Astrocyte of the spinal cord (primary cell): Measurements from ENCODE around the gene TRMT61A.

Experiments used
- DNase-seq: peaks from one replicate; pipeline ENCODE4 v3.0.0; 2011; ENCODE audit warnings: low read depth, low spot score
- H3K4me3 ChIP-seq: 2 replicates; pipeline ENCODE4 v1.5.1; 2011; ENCODE audit warnings: low read depth, mild to moderate bottlenecking, low read length, moderate library complexity
- CTCF ChIP-seq: IDR thresholded peaks from 2 replicates; pipeline ENCODE4 v1.5.1; 2012; ENCODE audit warnings: low read depth, mild to moderate bottlenecking, low read length, inconsistent platforms
- in situ Hi-C: cut with HindIII; loops from 2 replicates; pipeline ENCODE4 v1.10.0; 2017; ENCODE audit warnings: low sequenced_read_pairs

Gene TRMT61A

GRCh38 chr14:103544388-103545218 is 15.6 kb downstream of the TRMT61A start:
- in situ Hi-C loops, result no loop called here
- DNase-seq, result no peak
- no peak for TF ChIP-seq CTCF
- H3K4me3 ChIP-seq, result no peak overlapping the region

GRCh38 chr14:103545219-103545914 is 16.4 kb downstream of the TRMT61A start:
- H3K4me3 ChIP-seq, result no peak overlapping the region
- no peak for TF ChIP-seq CTCF
- no peak for DNase-seq
- in situ Hi-C loops, result no loop called here

DNA sequence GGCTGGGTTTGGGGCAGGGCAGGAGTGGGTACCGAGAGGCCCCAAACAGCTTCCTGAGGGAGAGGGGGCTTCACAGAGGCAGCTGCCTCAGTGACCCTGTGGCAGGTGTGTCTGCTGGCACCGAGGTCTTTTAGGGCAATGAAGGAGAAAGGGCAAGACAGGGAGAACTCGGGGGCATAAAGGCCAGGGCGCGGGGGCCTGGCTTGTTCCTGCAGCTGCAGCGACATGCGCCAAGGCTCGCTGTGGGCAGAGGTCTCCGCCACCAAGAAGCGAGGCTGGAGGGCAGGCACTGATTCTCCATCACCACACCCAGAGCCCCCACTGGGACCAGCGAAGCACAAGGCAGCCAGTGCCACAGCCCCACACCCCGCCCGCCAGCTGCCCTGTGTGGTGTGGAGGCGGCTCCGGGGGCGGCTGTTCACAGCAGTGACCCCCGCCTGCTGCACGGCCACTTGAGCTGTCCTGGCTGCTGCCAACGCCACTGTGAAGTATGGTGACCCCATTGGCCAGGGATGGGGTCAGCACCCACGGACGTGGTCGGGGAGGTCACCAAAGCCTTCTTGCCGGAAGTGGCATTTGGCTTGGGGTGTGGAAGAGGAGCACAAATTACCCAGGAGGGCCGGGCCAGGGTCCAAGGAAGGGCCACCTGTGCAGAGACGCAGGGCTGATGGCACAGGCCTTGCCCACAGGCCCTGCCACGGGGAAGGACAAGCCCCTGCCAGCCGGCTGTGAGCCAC is 17.1 kb downstream of the TRMT61A start:
- in situ Hi-C loops, result no loop called here

DNA sequence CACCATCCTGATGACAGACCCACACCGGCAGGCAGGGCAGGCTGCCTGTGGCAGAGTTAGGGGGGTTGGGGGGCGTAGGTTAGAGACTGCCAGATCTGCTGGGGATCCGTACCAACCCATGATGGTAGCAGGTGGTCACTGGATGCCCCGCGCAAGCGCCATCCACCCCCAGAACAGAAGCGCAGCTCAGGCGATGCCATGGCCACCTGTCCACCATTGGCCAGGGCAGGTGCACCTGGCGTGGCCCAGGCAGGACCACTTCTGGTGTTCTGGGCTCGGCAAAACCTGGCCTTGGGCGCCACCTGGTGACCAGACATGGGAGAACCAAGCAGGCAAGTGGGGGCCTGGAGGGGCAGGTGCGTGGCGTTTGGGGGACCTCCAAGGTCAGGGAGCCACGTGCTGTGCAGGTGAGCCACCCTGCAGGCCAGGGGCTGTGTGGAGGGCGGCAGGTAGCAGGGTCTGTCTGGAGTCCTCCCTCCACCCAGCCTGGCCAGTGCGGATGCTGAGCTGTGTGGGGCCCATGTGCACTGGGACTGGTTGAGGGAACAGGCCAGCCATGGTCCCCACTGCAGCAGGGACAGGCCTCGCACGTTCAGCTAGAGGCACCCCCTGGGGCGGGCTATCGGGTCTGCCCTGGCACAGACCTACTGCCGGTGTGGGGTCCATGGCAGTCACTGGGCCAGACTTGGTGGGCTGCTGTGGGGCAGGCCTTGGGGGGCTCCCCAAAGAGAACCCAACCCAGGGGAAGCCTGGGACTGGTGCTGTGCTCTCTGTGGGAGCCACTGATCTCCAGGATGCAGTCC is 17.9 kb downstream of the TRMT61A start:
- TF ChIP-seq CTCF, result peak; percentile 81
- in situ Hi-C loops, result no loop called here
- peak; percentile 30 for DNase-seq
- H3K4me3 ChIP-seq, result no peak overlapping the region

More for the DNA sequence above, 17.1 kb downstream of the TRMT61A start:
- no peak for TF ChIP-seq CTCF
- no peak for DNase-seq
- H3K4me3 ChIP-seq, result no peak overlapping the region

DNA sequence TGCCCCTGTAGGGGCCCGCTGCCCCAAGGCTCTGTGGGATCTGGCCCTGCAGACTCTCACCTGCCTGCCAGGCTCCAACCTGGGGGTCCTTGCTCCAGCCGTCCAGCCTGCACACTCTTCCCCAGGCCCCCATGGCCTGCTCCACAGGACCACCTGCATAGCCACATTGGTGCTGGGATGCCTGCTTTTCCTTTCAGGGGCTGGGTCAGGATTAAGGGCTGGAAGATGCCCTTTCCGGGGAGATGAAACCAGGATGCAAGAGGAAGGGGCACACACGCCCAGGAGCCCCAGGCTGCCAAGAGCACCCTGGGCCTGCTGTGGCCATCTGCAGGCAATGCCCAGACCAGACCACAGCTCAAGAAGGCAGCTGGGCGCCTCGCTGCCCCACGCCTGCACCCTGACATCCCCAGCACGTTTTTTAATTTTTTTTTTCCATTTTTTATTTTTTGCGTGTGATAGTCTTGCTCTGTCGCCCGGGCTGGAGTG is 18.5 kb downstream of the TRMT61A start:
- no peak for TF ChIP-seq CTCF
- DNase-seq, result no peak
- in situ Hi-C loops, result no loop called here
- H3K4me3 ChIP-seq, result no peak overlapping the region
